HG03196 (cell line): ENCODE data around the gene TBX10.
"Not testable (repeated sequence)": the region's sequence is repeated elsewhere in the genome, so short reads cannot be mapped to it uniquely, and the experiment has no call there.

Source experiments
- ATAC-seq: cut with Tn5 transposase; IDR thresholded peaks from one replicate; pipeline ENCODE4 v1.9.1; 2021; ENCODE audit not compliant: unreplicated experiment

The TBX10 gene

GRCh38 chr11:67632175-67632981 lies 7.2 kb downstream of the TBX10 start:
- ATAC-seq, result no peak

DNA sequence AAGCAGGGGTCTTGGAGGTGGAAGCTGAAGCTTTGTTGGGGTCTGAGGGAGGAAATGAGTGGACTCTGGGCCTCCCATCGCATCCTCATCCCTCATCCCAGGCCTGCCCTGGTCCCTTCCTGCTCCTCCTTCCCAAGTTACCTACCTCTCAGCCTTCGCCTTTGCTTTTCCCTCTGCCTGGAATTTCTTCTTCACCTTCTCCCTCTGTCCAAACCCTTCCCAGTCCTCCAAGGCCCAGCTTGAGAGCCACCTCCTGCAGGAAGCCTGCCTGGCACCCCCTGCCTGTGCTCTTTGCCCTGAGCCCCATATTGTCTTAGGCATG lies 7.7 kb downstream of the TBX10 start:
- ATAC-seq, result no peak

DNA sequence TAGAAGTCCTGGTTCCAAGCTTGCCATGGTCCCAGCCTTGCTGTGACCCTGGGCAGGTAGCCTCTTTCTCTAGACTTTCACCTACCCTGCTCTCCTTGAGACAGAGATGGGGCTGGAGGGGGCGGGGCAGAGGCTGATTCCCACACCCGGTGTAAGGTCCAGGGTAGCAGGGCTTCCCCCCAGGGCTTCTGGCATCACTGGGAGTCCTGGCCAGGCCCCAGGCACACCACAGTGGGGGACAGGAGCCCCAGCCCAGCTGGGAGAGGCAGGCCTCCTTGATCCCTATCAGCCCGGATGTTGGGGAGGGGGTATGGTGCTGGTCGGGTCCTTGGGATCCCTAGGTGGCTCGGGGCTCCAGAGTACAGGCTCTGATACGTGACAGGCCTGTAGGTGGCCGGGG lies 8.2 kb downstream of the TBX10 start:
- ATAC-seq, result no peak

- no peak for ATAC-seq
These were observed 8.6 kb downstream of the TBX10 start for GRCh38 chr11:67630943-67631331.

DNA sequence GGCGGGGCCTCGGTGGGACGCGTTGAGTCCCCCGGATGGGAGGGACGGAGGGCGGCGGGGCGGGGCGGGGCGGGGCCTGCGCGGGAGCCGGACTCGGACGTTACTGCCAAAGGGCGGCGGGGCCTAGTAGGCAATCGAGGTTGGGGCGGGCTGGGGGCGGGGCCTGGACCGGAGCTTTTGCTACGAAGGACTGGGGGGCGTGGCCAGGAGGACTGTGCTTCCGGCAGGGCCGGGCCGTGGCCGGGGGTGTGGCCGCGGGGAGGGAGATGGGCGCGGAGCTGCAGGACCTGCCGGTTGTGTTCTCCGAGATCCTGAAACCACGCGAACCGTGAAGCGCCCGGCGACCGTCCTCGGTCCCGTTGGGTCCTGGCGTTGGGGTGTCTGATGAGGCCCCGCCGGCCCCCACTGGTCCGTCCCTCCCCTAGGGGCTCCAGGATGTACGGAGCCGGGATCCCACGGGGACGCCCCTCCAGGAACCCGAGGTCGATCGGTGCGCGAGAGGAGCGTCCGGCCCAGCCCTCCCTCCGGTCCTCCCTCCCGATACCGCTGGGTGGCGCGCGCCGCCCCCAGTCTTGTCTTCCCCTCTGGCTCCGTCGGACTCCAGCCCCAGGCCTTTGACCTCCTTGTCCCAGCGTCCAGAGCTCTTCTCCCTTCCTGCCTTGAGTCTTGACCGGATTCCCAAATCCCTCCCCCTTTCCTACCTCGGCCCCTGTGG lies 9.2 kb downstream of the TBX10 start:
- ATAC-seq, result peak; percentile 48

DNA sequence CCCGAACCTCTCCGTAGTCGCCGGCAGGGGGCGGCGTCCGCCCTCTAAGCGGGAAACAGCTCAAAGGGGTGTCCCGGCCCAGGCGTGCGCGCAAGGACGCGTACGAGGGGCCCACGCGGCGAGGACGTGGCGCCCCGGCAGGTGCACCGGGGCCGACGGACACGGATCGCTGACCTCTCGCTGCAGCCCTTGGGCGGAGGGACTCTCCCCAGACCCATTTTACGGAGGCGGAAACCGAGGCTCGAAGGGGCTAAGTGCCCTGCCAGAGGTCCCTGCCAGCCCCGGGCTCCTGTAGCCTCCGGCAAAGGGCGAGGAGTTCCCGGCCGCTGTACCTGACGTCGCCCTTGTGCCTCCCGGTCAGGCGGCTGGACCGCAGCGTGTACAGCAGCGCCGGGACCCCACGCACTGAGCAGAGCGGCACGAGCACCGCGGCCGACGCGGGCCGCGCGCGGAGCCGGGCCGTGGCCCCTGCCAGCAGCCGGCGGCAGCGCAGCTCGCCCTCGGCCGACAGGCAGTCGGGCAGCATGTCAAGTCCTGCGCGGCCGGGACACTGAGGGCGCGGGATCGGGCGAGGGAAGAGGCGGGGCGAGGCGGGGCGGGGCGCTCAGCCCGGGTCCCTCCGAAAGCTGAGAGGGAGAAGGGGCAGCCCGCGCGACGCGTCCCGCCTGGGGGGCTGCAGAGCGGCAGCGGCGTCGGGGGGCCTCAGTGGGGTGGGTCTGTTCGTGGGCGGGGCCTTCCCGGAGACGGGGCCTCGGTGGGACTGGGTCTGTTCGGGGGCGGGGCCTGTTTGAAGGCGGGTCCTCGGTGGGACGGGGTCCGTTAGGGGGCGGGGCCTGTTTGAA lies 10.0 kb downstream of the TBX10 start, which contains the start of gene NUDT8:
Gene NUDT8, minus strand, starts transcription at position 552 of the 842 bp plus-strand sequence. Its CDS starts 26 bp downstream, at position 526.
- peak; percentile 48 for ATAC-seq

GRCh38 chr11:67628710-67629385 lies 10.7 kb downstream of the TBX10 start:
- no peak for ATAC-seq

DNA sequence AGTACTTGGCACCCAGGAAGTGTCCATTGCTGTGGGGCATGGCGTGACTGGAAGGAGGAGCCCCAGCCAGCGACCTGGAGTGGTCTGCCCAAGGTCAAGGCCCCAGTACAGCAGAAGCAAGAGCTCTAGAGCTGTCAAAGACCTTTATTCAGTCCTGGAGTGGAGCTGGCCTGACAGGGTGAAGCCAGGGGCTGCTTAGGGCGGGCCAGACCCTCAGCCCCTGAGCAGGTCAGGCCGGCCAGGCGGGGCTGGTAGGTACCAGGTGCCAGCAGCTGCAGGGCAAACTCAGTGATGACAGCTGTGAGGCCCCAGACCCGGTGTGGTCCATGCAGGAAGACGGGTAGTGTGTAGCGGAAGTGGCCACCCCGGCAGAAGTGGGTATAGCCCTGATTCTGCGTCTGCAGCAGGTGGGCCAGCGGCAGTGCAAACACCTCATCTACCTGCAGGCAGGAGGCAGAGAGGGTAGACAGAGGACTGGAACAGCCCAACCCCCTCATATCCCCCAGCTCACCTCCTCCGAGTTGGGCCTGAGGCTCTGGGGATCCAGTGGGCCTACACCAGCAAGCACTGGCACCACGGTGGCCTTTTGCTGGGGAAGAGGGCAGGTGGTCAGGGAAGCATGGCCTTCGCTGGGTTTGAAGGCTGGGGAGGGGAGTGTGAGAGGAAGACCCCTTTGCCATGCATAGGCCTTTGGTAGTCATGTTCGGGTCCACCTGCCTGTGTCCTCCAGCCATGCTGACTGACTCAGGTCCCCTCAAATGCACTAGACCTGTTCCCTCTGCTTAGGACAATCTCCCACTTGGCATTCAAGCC lies 11.5 kb downstream of the TBX10 start:
- no peak for ATAC-seq

GRCh38 chr11:67627441-67627811 lies 12.1 kb downstream of the TBX10 start:
- no peak for ATAC-seq

DNA sequence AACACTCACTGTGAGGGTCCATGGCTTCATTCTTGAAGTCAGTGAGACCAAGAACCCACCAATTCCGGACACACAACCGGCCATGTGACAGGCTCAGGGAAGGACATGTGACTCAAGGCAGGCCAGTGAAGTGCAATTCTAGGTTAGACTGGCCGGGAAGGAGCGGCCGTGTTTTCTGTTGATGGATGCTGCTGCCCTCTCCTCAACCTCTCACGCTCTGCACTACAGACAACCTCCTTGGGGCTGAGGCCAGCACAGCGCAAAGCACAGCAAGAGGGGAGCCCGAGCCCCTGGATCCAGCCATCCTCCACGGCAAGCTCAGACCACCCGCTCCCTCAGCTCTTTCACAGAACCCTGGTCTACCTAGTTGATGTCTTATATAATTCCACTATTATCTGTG lies 12.6 kb downstream of the TBX10 start:
- no peak for ATAC-seq

- ATAC-seq, result not testable (repeated sequence)
These were observed 13.3 kb downstream of the TBX10 start for GRCh38 chr11:67626131-67626833.

DNA sequence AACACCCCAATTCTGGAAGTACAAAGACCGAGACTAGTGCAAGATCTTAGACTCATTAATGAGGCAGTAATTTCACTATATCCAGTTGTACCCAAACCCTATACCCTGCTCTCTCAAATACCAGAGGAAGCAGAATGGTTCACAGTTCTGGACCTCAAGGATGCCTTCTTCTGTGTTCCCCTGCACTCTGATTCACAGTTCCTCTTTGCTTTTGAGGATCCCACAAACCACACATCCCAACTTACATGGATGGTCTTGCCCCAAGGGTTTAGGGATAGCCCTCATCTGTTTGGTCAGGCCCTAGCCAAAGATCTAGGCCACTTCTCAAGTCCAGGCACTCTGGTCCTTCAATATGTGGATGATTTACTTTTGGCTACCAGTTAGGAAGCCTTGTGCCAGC lies 15.8 kb downstream of the TBX10 start:
- ATAC-seq, result not testable (repeated sequence)

DNA sequence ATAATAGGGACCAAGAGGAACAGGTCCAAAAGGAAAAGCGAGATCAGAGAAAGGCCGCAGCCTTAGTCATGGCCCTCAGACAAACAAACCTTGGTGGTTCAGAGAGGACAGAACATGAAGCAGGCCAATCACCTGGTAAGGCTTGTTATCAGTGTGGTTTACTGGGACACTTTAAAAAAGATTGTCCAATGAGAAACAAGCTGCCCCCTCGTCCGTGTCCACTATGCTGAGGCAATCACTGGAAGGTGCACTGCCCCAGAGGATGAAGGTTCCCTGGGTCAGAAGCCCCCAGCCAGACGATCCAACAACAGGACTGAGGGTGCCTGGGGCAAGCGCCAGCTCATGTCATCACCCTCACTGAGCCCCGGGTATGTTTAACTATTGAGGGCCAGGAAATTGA lies 16.7 kb downstream of the TBX10 start:
- ATAC-seq, result not testable (repeated sequence)

- not testable (repeated sequence) for ATAC-seq
These were observed 17.6 kb downstream of the TBX10 start for GRCh38 chr11:67621928-67622327.

- not testable (repeated sequence) for ATAC-seq
These were observed 18.9 kb downstream of the TBX10 start for GRCh38 chr11:67620621-67621020.

- not testable (repeated sequence) for ATAC-seq
These were observed 19.6 kb downstream of the TBX10 start for GRCh38 chr11:67619683-67620618.

GRCh38 chr11:67618901-67619659 lies 20.5 kb downstream of the TBX10 start:
- not testable (repeated sequence) for ATAC-seq
